Lower leg skin (tissue), 4 donors: ENCODE results near the gene CYP27B1. TPM values are rescaled to one million over a fixed set of nuclear protein-coding genes. Genes with fewer than 3 reads are reported as not detected.

Experiments used
- DNase-seq, 2 donors: peaks; one replicate each; pipeline ENCODE4 v3.0.0-alpha.2; 2019; ENCODE audit warnings: low spot score in 2 of 2
- H3K4me3 ChIP-seq: fragments of 200-600 bp; sonication (generic); 2 replicates; pipeline ENCODE4 v1.5.1; 2017; ENCODE audit warnings: mild to moderate bottlenecking, low read depth; ENCODE audit not compliant: poor library complexity, severe bottlenecking
- POLR2A ChIP-seq, 2 donors: fragments of 450-650 bp; IDR thresholded peaks; one replicate each; pipeline ENCODE4 v1.6.1; 2016 to 2017; ENCODE audit warnings: antibody characterized with exemption in 2 of 2, mild to moderate bottlenecking in 1 of 2, moderate library complexity in 1 of 2
- WGBS, 2 donors: methylation state at CpG; one replicate each; pipeline ENCODE4 v1.1.5; 2018; 5-methylcytosine and 5-hydroxymethylcytosine counted together
- intact Hi-C: fragments of 100-400 bp; cut with DNase I; formaldehyde crosslinking; loops from one replicate; pipeline ENCODE4 v1.15.0; 2023; ENCODE audit warnings: low total_unique reads
- total RNA-seq, 4 donors: library from RNA; depleted of rRNA; stranded (reverse); fragments of >200 nt; gene quantifications; one replicate each; pipeline ENCODE4 v1.1.0, GENCODE V29; 2016
- TF ChIP-seq, protein P1 (sequence below), 3 donors: fragments of 450-650 bp; IDR thresholded peaks; one replicate each; pipeline ENCODE4 v1.5.1; 2016; ENCODE audit warnings: antibody characterized with exemption in 3 of 3, mild to moderate bottlenecking in 3 of 3, moderate library complexity in 2 of 3

The CYP27B1 gene
- total RNA-seq, 4 donors from 2014 or later: 0.72 to 6.4 (median 1.7) TPM

DNA sequence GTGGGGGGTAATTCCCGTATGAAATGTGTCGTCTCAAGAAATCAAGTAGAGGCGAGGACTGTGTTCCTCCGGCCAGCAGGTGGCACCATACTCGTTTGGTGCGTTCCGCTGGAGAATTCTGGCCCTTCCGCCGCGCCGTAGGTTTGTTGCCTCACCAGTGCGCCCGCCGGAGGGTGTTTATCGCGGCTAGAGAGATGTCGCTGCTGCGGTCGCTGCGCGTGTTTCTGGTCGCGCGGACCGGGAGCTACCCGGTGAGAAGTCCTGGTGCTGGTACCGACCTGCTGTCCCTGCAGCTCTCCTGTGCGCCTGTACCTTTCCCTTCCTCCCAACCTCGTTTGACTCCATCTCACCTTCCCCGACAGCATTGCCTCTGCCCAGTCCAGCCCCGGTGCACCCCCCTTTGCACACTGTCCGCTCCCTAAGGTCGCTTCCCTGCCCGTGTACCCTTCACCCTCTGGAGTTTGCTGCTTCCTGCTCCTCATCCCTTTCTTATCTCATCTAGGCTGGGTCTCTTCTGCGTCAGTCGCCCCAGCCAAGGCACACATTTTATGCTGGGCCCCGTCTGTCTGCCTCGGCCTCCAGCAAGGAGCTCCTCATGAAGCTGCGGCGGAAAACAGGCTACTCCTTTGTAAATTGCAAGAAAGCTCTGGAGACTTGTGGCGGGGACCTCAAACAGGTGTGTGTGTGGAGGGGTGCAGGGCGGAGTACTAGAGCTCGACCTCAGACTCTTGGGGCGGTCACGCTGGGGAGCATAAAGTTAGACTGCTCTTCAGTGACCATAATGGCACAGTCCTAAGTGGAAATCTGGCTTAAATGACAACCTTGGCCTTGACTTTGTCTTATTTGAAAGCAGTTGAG, 16.0 kb upstream of the CYP27B1 start, which contains the start of gene TSFM:
TSFM (plus strand) TSS at position 180 of the 858 bp plus-strand sequence; CDS start at position 195, 15 bp downstream.
- no peak for TF ChIP-seq POLR2A (IDR thresholded peaks at IDR 0.05)
- TF ChIP-seq, protein P1, sequence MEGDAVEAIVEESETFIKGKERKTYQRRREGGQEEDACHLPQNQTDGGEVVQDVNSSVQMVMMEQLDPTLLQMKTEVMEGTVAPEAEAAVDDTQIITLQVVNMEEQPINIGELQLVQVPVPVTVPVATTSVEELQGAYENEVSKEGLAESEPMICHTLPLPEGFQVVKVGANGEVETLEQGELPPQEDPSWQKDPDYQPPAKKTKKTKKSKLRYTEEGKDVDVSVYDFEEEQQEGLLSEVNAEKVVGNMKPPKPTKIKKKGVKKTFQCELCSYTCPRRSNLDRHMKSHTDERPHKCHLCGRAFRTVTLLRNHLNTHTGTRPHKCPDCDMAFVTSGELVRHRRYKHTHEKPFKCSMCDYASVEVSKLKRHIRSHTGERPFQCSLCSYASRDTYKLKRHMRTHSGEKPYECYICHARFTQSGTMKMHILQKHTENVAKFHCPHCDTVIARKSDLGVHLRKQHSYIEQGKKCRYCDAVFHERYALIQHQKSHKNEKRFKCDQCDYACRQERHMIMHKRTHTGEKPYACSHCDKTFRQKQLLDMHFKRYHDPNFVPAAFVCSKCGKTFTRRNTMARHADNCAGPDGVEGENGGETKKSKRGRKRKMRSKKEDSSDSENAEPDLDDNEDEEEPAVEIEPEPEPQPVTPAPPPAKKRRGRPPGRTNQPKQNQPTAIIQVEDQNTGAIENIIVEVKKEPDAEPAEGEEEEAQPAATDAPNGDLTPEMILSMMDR (IDR thresholded peaks at IDR 0.05): peak in 2 of 3 donors; percentile 31 to 89
- peak; percentile 94 to 99 for DNase-seq
- 1% methylated on average over 32 to 45 of the region's 45 CpGs for WGBS, 2 donors
- H3K4me3 ChIP-seq: peak within 1 kb of the TSS; percentile 89
- intact Hi-C loops: no loop called here

GRCh38 chr12:57782243-57782607, 15.3 kb upstream of the CYP27B1 start:
- TF ChIP-seq, protein P1 (IDR thresholded peaks at IDR 0.05): no peak
- no peak for TF ChIP-seq POLR2A (IDR thresholded peaks at IDR 0.05)
- intact Hi-C loops: no loop called here
- no peak for DNase-seq
- H3K4me3 ChIP-seq: no peak overlapping the region
- 21 to 22% methylated on average over 4 of the region's 4 CpGs for WGBS, 2 donors

DNA sequence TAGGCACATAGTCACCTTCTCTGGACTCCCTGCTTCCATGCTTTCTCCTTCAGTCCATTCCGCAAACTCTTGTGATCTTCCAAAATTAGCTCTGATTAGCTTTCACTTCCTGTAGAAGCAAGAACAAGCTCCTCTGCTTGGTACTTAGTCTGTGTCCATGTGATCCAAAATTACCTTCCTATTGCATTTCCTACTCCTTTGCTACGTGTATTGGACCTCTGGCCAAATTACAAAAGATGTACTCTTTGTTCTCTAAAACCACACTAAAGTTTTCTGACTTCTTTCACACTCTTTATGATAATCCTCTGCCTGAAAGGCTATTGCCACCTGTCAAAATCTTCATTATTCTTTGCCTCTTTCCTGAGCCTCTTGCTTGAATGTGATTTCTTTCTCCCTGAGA, 14.9 kb upstream of the CYP27B1 start:
- no peak overlapping the region for H3K4me3 ChIP-seq
- TF ChIP-seq, protein P1 (IDR thresholded peaks at IDR 0.05): no peak
- TF ChIP-seq POLR2A (IDR thresholded peaks at IDR 0.05): no peak
- 65 to 69% methylated on average over 2 of the region's 2 CpGs for WGBS, 2 donors
- DNase-seq: no peak
- intact Hi-C loops: no loop called here

- DNase-seq: no peak
- WGBS, 2 donors: 90 to 97% methylated on average over 3 of the region's 3 CpGs
- TF ChIP-seq, protein P1 (IDR thresholded peaks at IDR 0.05): no peak
- no peak for TF ChIP-seq POLR2A (IDR thresholded peaks at IDR 0.05)
- intact Hi-C loops: no loop called here
- H3K4me3 ChIP-seq: no peak overlapping the region
Observed at GRCh38 chr12:57781244-57781643, 14.4 kb upstream of the CYP27B1 start.

DNA sequence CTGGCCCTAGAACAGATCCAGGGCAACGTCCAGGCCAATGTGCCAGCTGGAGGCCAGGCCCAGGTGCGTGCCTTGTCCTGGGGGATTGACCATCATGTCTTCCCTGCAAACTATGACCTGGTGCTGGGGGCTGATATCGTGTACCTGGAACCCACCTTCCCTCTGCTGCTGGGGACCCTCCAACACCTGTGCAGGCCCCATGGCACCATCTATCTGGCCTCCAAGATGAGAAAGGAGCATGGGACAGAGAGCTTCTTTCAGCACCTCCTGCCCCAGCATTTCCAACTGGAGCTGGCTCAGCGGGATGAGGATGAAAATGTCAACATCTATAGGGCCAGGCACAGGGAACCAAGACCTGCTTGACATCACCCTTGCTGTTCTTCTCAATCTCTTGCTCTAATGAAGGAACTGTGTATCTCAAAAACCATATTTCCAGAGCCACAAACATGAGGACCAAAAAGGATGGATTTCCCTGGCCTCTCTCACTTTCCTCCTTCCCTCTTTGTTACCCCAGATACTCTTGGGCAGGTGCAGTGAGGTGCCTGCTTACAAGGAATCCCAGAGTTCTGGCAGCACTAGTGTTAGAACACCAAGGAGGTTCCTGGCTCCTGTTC, 13.5 kb upstream of the CYP27B1 start:
- TF ChIP-seq, protein P1 (IDR thresholded peaks at IDR 0.05): no peak
- no peak for TF ChIP-seq POLR2A (IDR thresholded peaks at IDR 0.05)
- H3K4me3 ChIP-seq: no peak overlapping the region
- intact Hi-C loops: no loop called here
- DNase-seq: no peak
- 92 to 95% methylated on average over 4 of the region's 4 CpGs for WGBS, 2 donors
